ENCODE data around the gene OR9Q1. TPM values are rescaled to one million over a fixed set of nuclear protein-coding genes. Genes with fewer than 3 reads are reported as not detected.

The OR9Q1 gene
- total and polyA plus RNA-seq, 2 of the 4 experiments (the other 2 are of a cell fraction) = not detected

GRCh38 chr11:58057481-58057880 lies 33.8 kb downstream of the OR9Q1 start:
- Histone ChIP-seq H3K27ac (ENCODE audit: insufficient read depth, low read length) (peak overlapping the region; percentile 65; the same call in 1 of the 2 replicates), H2AFZ (replicated peaks; ENCODE audit: low read length, poor library complexity) (peak overlapping the region; percentile 80), H4K91ac (ENCODE audit: insufficient read depth, low read depth, low read length) (peak overlapping the region; percentile 99), H3K18ac (ENCODE audit: low read depth, low read length) (peak overlapping the region; percentile 96), H3K27me3 (ENCODE audit: control insufficient read depth, insufficient read depth, low read length) (no peaks in the 10 kb centered on the region), H4K20me1 (ENCODE audit: insufficient read depth, low read length) (no peaks in the 10 kb centered on the region), H3K4ac (ENCODE audit: low read depth, low read length) (peak overlapping the region; percentile 99), H4K8ac (ENCODE audit: low read depth in 2 of 2, low read length in 2 of 2) (peak overlapping the region; percentile 79 to 93), H3K9me3 (ENCODE audit: control insufficient read depth, insufficient read depth, low read length) (no peaks in the 10 kb centered on the region), H3K9ac (ENCODE audit: low read depth, low read length) (peak overlapping the region; percentile 41; the same call in 1 of the 2 replicates), H3K9me1 (ENCODE audit: insufficient read depth, low read length) (peaks cover 25% of the 10 kb centered on the region), H3K4me1 (ENCODE audit: control insufficient read depth, insufficient read depth, low read length) (peaks cover 32% of the 10 kb centered on the region), H4K5ac (ENCODE audit: low read depth, low read length) (peak overlapping the region; percentile 87), H2AK9ac (replicated peaks; ENCODE audit: low read depth, low read length, poor library complexity) (no peak overlapping the region), H2BK20ac (ENCODE audit: low read depth, low read length) (peak overlapping the region; percentile 99), H3K14ac (replicated peaks; ENCODE audit: low read depth, low read length) (peak overlapping the region; percentile 91), H2AK5ac (ENCODE audit: low read depth, low read length) (peak overlapping the region; percentile 86), H3K79me1 (ENCODE audit: low read depth in 1 of 2, low read length in 2 of 2) (no peaks in the 10 kb centered on the region), H3K4me2 (ENCODE audit: low read depth, low read length) (no peak overlapping the region), H2BK120ac (ENCODE audit: low read depth, low read length) (peak overlapping the region; percentile 98), H2BK5ac (ENCODE audit: low read depth, low read length, poor library complexity, severe bottlenecking) (peak overlapping the region; percentile 98), H3K36me3 (ENCODE audit: control insufficient read depth, insufficient read depth, low read length) (no peaks in the 10 kb centered on the region), H3K56ac (ENCODE audit: extremely low read depth, insufficient read depth, low read length) (peak overlapping the region; percentile 57; the same call in 1 of the 2 replicates), H3K4me3 (ENCODE audit: insufficient read depth, low read depth, low read length) (no peak overlapping the region), H2BK15ac (ENCODE audit: low read depth, low read length) (peak overlapping the region; percentile 89; the same call in 2 of the 3 replicates), H3K23ac (ENCODE audit: low read depth, low read length) (peak overlapping the region; percentile 72; the same call in 1 of the 2 replicates)
- POLR2A ChIA-PET (ENCODE audit: unreplicated experiment) = interaction anchor here (1.2 kb wide), 1 partner anchor 29 kb away, joined by 3 read pairs; no protein-coding TSS in a partner anchor
- ATAC-seq (ENCODE audit: low read depth) (no peak), DNase-seq (peak; percentile 77)
- no CpG with 5 or more reads among the region's 3 CpGs for WGBS, 2 experiments (ENCODE audit: extremely low coverage in 2 of 2, insufficient read length in 1 of 2)
- in situ Hi-C loops (cut with MboI; ENCODE audit: low sequenced_read_pairs) (no loop called here), dilution Hi-C loops (cut with HindIII; ENCODE audit: low sequenced_read_pairs, unreplicated experiment) (no loop called here), intact Hi-C loops (cut with micrococcal nuclease) (loop anchor here (5.0 kb wide), 2 partner anchors 230 to 295 kb away; partner anchors contain the start of gene CTNND1)
- CTCF ChIA-PET = interaction anchor here (0.7 kb wide), 1 partner anchor 280 kb away, joined by 6 read pairs; no protein-coding TSS in a partner anchor
- TF ChIP-seq MAFK (IDR thresholded peaks at IDR 0.05; ENCODE audit: low read depth, low read length) (0 out of 2 replicates have a peak, but pooled peaks have one; percentile 2), ELK1 (IDR thresholded peaks at IDR 0.05; ENCODE audit: borderline replicate concordance, low read depth, low read length) (no peak), RFX5 (IDR thresholded peaks at IDR 0.05; ENCODE audit: low read depth, low read length) (no peak), POLR2A (IDR thresholded peaks at IDR 0.05; ENCODE audit: low read depth, low read length) (no peak), RAD21 (IDR thresholded peaks at IDR 0.05; ENCODE audit: low read length) (no peak), MAZ (IDR thresholded peaks at IDR 0.05; ENCODE audit: borderline replicate concordance, low read depth, low read length) (no peak), FOS (IDR thresholded peaks at IDR 0.05; ENCODE audit: low read depth, low read length) (no peak), CEBPB (IDR thresholded peaks at IDR 0.05; ENCODE audit: low read depth, low read length) (no peak)
- no TSS peak for BruUV-seq (replicated peaks)
